Measurements from ENCODE around the gene LILRA2.

LILRA2 gene

GRCh38 chr19:54606891-54607784, 33.5 kb downstream of the LILRA2 start:
- no peak overlapping the region for H3K27ac ChIP-seq
- no peak for TF ChIP-seq ZFX (IDR thresholded peaks at IDR 0.05)
- no peak for TF ChIP-seq CTCF (conservative IDR thresholded peaks at IDR 0.05)

GRCh38 chr19:54607785-54608150, 34.2 kb downstream of the LILRA2 start:
- no peak overlapping the region for H3K27ac ChIP-seq
- TF ChIP-seq CTCF (conservative IDR thresholded peaks at IDR 0.05) (no peak), ZFX (IDR thresholded peaks at IDR 0.05) (no peak)

GRCh38 chr19:54608205-54608604, 34.6 kb downstream of the LILRA2 start:
- no peak overlapping the region for H3K27ac ChIP-seq
- TF ChIP-seq CTCF (conservative IDR thresholded peaks at IDR 0.05) (no peak), ZFX (IDR thresholded peaks at IDR 0.05) (no peak)

- H3K27ac ChIP-seq = no peak overlapping the region
- TF ChIP-seq CTCF (conservative IDR thresholded peaks at IDR 0.05) (no peak), ZFX (IDR thresholded peaks at IDR 0.05) (no peak)
These were observed 35.2 kb downstream of the LILRA2 start for GRCh38 chr19:54608792-54609191.

GRCh38 chr19:54609356-54609791, 35.8 kb downstream of the LILRA2 start:
- H3K27ac ChIP-seq = no peak overlapping the region
- TF ChIP-seq ZFX (IDR thresholded peaks at IDR 0.05) (no peak), CTCF (conservative IDR thresholded peaks at IDR 0.05) (no peak)

GRCh38 chr19:54612428-54612827, 38.8 kb downstream of the LILRA2 start:
- no peak for TF ChIP-seq ZFX (IDR thresholded peaks at IDR 0.05)
- TF ChIP-seq CTCF (conservative IDR thresholded peaks at IDR 0.05) = no peak
- no peak overlapping the region for H3K27ac ChIP-seq

GRCh38 chr19:54614726-54615125, 41.1 kb downstream of the LILRA2 start:
- no peak for TF ChIP-seq ZFX (IDR thresholded peaks at IDR 0.05)
- no peak for TF ChIP-seq CTCF (conservative IDR thresholded peaks at IDR 0.05)
- H3K27ac ChIP-seq = no peak overlapping the region

Data from C4-2B (cell line).